Karpas-422 (cell line): ENCODE results near the gene IKZF3. TPM values are rescaled to one million over a fixed set of nuclear protein-coding genes. Genes with fewer than 3 reads are reported as not detected.
A peak's percentile ranks its signal among the peaks of the same experiment; 100 is the strongest.
"Not testable (repeated sequence)": the region's sequence is repeated elsewhere in the genome, so short reads cannot be mapped to it uniquely, and the experiment has no call there.

Experiments used
- DNase-seq: peaks from one replicate; pipeline ENCODE4 v3.0.0-alpha.2; 2015
- H2AFZ ChIP-seq: fragments of 200-600 bp; sonication (generic); 2 replicates; pipeline ENCODE4 v1.6.1; 2014; ENCODE audit warnings: antibody characterized with exemption, low read length, mixed read lengths
- H3K27ac ChIP-seq: fragments of 200-600 bp; sonication (generic); 2 replicates; pipeline ENCODE4 v1.5.1; 2014; ENCODE audit warnings: mild to moderate bottlenecking, low read length, moderate library complexity
- H3K27me3 ChIP-seq: fragments of 200-600 bp; sonication (generic); 2 replicates; pipeline ENCODE4 v1.6.1; 2014; ENCODE audit warnings: low read length, mixed read lengths
- H3K36me3 ChIP-seq: fragments of 200-600 bp; sonication (generic); 2 replicates; pipeline ENCODE4 v1.6.1; 2014; ENCODE audit warnings: low read length, mixed read lengths; ENCODE audit not compliant: insufficient read depth
- H3K4me1 ChIP-seq: fragments of 200-600 bp; sonication (generic); 2 replicates; pipeline ENCODE4 v1.6.1; 2014; ENCODE audit warnings: mild to moderate bottlenecking, low read length, mixed read lengths
- H3K4me2 ChIP-seq: fragments of 200-600 bp; sonication (generic); 2 replicates; pipeline ENCODE4 v1.6.1; 2014; ENCODE audit warnings: low read length, low read depth, mild to moderate bottlenecking; ENCODE audit not compliant: poor library complexity, severe bottlenecking
- H3K4me3 ChIP-seq: fragments of 200-600 bp; sonication (generic); 2 replicates; pipeline ENCODE4 v1.5.1; 2014; ENCODE audit warnings: mild to moderate bottlenecking, antibody characterized with exemption, low read length, mixed read lengths
- H3K79me2 ChIP-seq: fragments of 200-600 bp; sonication (generic); 2 replicates; pipeline ENCODE4 v1.6.1; 2014; ENCODE audit warnings: mild to moderate bottlenecking, low read length, mixed read lengths
- H3K9ac ChIP-seq: fragments of 200-600 bp; sonication (generic); 2 replicates; pipeline ENCODE4 v1.6.0; 2014; ENCODE audit warnings: low read length
- H3K9me2 ChIP-seq: fragments of 200-600 bp; sonication (generic), shearing (Covaris generic); replicated peaks from 2 replicates; pipeline ENCODE4 v1.6.0; 2014; ENCODE audit warnings: mild to moderate bottlenecking, low read length, moderate library complexity; ENCODE audit not compliant: insufficient read depth
- H3K9me3 ChIP-seq: fragments of 300-700, 200-600 bp; sonication (generic); 2 replicates; pipeline ENCODE4 v1.6.1; 2014; ENCODE audit warnings: low read length, mixed read lengths
- H4K20me1 ChIP-seq: fragments of 200-600 bp; sonication (generic); 2 replicates; pipeline ENCODE4 v1.6.1; 2014; ENCODE audit warnings: mild to moderate bottlenecking, antibody characterized with exemption, low read length, low read depth; ENCODE audit not compliant: insufficient read depth
- total RNA-seq: library from RNA; depleted of rRNA; stranded (reverse); fragments of >200 nt; shearing (Covaris generic); gene quantifications from 2 replicates; pipeline ENCODE4 v1.2.3, GENCODE V29; 2014; ENCODE audit warnings: low replicate concordance

Gene IKZF3
- total RNA-seq, 1 experiment from 2014 or later: 137 TPM

GRCh38 chr17:39889200-39889599 is 25.1 kb upstream of the IKZF3 start:
- H3K79me2 ChIP-seq: no peaks in the 10 kb centered on the region
- no peaks in the 10 kb centered on the region for H3K9me3 ChIP-seq
- H2AFZ ChIP-seq: no peak overlapping the region
- H3K9me2 ChIP-seq: no peaks in the 10 kb centered on the region
- peaks cover 5% of the 10 kb centered on the region for H3K4me1 ChIP-seq
- no peak overlapping the region for H3K9ac ChIP-seq
- no peaks in the 10 kb centered on the region for H3K36me3 ChIP-seq
- no peaks in the 10 kb centered on the region for H4K20me1 ChIP-seq
- no peak overlapping the region for H3K4me2 ChIP-seq
- no peaks in the 10 kb centered on the region for H3K27me3 ChIP-seq
- H3K27ac ChIP-seq: no peak overlapping the region
- no peak for DNase-seq
- no peak overlapping the region for H3K4me3 ChIP-seq

- Histone ChIP-seq H3K9ac (no peak overlapping the region), H3K27ac (no peak overlapping the region), H2AFZ (no peak overlapping the region), H3K36me3 (no peaks in the 10 kb centered on the region), H3K4me1 (no peaks in the 10 kb centered on the region), H3K4me3 (no peak overlapping the region), H3K4me2 (no peak overlapping the region), H4K20me1 (no peaks in the 10 kb centered on the region), H3K27me3 (no peaks in the 10 kb centered on the region), H3K79me2 (no peaks in the 10 kb centered on the region), H3K9me2 (no peaks in the 10 kb centered on the region), H3K9me3 (no peaks in the 10 kb centered on the region)
- no peak for DNase-seq
These were observed 23.0 kb upstream of the IKZF3 start for GRCh38 chr17:39887078-39887477.

- DNase-seq, H4K20me1 ChIP-seq, H2AFZ ChIP-seq, H3K27ac ChIP-seq, H3K27me3 ChIP-seq, H3K9me2 ChIP-seq, H3K4me2 ChIP-seq, H3K4me3 ChIP-seq, H3K9me3 ChIP-seq, H3K36me3 ChIP-seq, H3K4me1 ChIP-seq, H3K9ac ChIP-seq, H3K79me2 ChIP-seq: not testable (repeated sequence)
These were observed 22.0 kb upstream of the IKZF3 start for GRCh38 chr17:39886102-39886501.

GRCh38 chr17:39872751-39873150 is 8.6 kb upstream of the IKZF3 start:
- H3K4me1 ChIP-seq: peaks cover 39% of the 10 kb centered on the region
- no peaks in the 10 kb centered on the region for H4K20me1 ChIP-seq
- H2AFZ ChIP-seq: 0 out of 2 replicates have a peak overlapping the region, but pooled peaks have one; percentile 15
- H3K27me3 ChIP-seq: no peaks in the 10 kb centered on the region
- H3K9me2 ChIP-seq: no peaks in the 10 kb centered on the region
- no peaks in the 10 kb centered on the region for H3K9me3 ChIP-seq
- H3K9ac ChIP-seq: peak overlapping the region; percentile 39
- peak overlapping the region; percentile 64 for H3K4me2 ChIP-seq
- no peaks in the 10 kb centered on the region for H3K36me3 ChIP-seq
- peak overlapping the region; percentile 97 for H3K27ac ChIP-seq
- peaks cover 4% of the 10 kb centered on the region; the same call in 1 of the 2 replicates for H3K79me2 ChIP-seq
- H3K4me3 ChIP-seq: peak overlapping the region; percentile 43
- DNase-seq: peak; percentile 80

GRCh38 chr17:39871801-39872200 is 7.7 kb upstream of the IKZF3 start:
- DNase-seq: no peak
- Histone ChIP-seq H3K4me3 (peak overlapping the region; percentile 37), H3K79me2 (peaks cover 4% of the 10 kb centered on the region; the same call in 1 of the 2 replicates), H3K9me2 (no peaks in the 10 kb centered on the region), H3K9ac (peak overlapping the region; percentile 59), H3K4me2 (peak overlapping the region; percentile 64), H4K20me1 (no peaks in the 10 kb centered on the region), H3K36me3 (no peaks in the 10 kb centered on the region), H3K4me1 (peaks cover 46% of the 10 kb centered on the region), H2AFZ (peak overlapping the region; percentile 13), H3K27me3 (no peaks in the 10 kb centered on the region), H3K27ac (peak overlapping the region; percentile 97), H3K9me3 (no peaks in the 10 kb centered on the region)

- peaks cover 56% of the 10 kb centered on the region for H3K4me1 ChIP-seq
- peak overlapping the region; percentile 64 for H3K4me2 ChIP-seq
- no peak overlapping the region for H2AFZ ChIP-seq
These were observed 6.7 kb upstream of the IKZF3 start for GRCh38 chr17:39870776-39871175.

GRCh38 chr17:39868554-39868942 is 4.4 kb upstream of the IKZF3 start:
- H3K36me3 ChIP-seq: no peaks in the 10 kb centered on the region
- no peaks in the 10 kb centered on the region for H3K9me3 ChIP-seq
- no peak overlapping the region for H3K4me3 ChIP-seq
- H3K9ac ChIP-seq: no peak overlapping the region
- no peaks in the 10 kb centered on the region for H3K27me3 ChIP-seq
- H3K27ac ChIP-seq: peak overlapping the region; percentile 32; the same call in 1 of the 2 replicates
- H4K20me1 ChIP-seq: no peaks in the 10 kb centered on the region
- no peak for DNase-seq
- H3K9me2 ChIP-seq: no peaks in the 10 kb centered on the region
- no peak overlapping the region for H2AFZ ChIP-seq
- H3K4me1 ChIP-seq: peaks cover 70% of the 10 kb centered on the region
- H3K79me2 ChIP-seq: peaks cover 15% of the 10 kb centered on the region
- H3K4me2 ChIP-seq: no peak overlapping the region

More at GRCh38 chr17:39870776-39871175, 6.7 kb upstream of the IKZF3 start:
- H3K27ac ChIP-seq: peak overlapping the region; percentile 97
- peak overlapping the region; percentile 37 for H3K4me3 ChIP-seq
- no peaks in the 10 kb centered on the region for H3K27me3 ChIP-seq
- peak; percentile 85 for DNase-seq
- no peaks in the 10 kb centered on the region for H4K20me1 ChIP-seq
- H3K36me3 ChIP-seq: no peaks in the 10 kb centered on the region
- peaks cover 4% of the 10 kb centered on the region; the same call in 1 of the 2 replicates for H3K79me2 ChIP-seq
- H3K9ac ChIP-seq: peak overlapping the region; percentile 59
- H3K9me2 ChIP-seq: no peaks in the 10 kb centered on the region
- no peaks in the 10 kb centered on the region for H3K9me3 ChIP-seq

- Histone ChIP-seq H3K27me3 (no peaks in the 10 kb centered on the region), H3K79me2 (peaks cover 18% of the 10 kb centered on the region), H4K20me1 (no peaks in the 10 kb centered on the region), H3K4me3 (no peak within 1 kb of the TSS), H2AFZ (peak within 1 kb of the TSS; percentile 80), H3K4me2 (no peak within 1 kb of the TSS), H3K9me3 (no peaks in the 10 kb centered on the region), H3K27ac (peak within 1 kb of the TSS; percentile 98), H3K9ac (no peak within 1 kb of the TSS), H3K9me2 (no peaks in the 10 kb centered on the region), H3K36me3 (no peaks in the 10 kb centered on the region), H3K4me1 (peaks cover 65% of the 10 kb centered on the region)
- DNase-seq: no peak
These were observed 3.9 kb upstream of the IKZF3 start, which contains the start of gene ZPBP2 for GRCh38 chr17:39867880-39868553. Gene ZPBP2 (plus strand): TSS chr17:39868202. CDS start chr17:39868355, 153 bp downstream.
